Hematopoietic multipotent progenitor cell treated with erythropoietin and hydrocortisone succinate and interleukin-3 and kit ligand, for 17 days (in vitro differentiated cells): ENCODE results near the gene CASTOR2.
"Not testable (repeated sequence)": the region's sequence is repeated elsewhere in the genome, so short reads cannot be mapped to it uniquely, and the experiment has no call there.

ENCODE experiments used
- DNase-seq: peaks from one replicate; pipeline ENCODE4 v3.0.0-alpha.2; 2015; ENCODE audit warnings: low spot score

The CASTOR2 gene

DNA sequence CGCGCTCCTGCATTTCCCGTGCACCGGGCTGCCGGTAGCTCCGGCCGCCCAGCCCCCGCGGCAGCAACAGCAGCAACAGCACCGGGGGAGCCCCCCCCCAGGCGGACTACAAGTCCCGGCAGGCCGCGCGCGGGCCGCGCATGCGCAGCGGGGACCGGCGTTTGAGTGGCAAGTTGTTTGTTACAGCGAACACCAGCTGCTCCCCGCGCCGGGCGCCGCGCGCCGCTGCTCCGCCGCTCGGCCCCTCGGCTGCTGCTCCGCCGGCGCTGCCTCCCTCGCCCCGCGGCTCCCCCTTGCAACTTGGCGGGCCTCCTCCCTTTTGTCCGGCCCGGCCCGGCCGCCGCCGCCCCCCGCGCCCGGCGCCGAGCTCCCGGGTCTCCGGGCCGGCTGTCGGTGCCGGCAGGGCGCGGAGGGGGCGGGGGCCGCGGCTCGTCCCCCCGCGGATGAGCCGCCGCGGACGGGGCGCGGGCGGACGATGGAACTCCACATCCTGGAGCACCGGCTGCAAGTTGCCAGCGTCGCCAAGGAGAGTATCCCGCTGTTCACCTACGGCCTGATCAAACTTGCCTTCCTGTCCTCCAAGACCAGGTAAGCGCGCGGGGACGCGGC is at the start of gene CASTOR2:
Gene CASTOR2 (plus strand): TSS at position 195 of the 609 bp plus-strand sequence. CDS start 281 bp downstream, at position 476.
- DNase-seq = not testable (repeated sequence)

DNA sequence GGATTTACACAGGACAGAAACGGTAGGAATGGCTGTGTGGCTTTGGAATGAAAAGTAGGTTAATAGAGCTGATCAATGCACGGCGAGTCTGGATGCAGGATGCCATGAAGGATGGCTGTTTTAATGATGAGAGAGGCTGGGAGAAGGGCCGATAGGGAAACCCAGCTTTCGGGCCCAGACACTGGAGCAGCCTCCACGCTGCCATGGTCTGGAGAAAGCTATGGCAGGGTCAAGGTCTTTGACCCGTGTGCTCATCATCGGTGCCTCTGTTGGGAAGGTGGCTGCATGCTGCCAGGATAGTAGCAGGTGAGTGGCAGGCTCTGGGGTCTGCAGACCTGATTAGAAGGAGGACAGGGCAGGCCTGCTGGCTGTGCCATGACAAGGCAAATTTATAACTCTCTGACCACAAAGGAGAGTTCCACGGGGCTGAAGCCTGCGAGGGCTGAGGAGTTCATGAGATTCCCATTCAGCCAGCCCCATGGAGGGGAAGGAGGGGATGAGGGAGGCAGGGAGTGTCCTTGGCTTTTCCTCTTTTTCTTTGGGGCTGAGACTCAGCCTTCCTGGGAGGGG is 42.1 kb upstream of the CASTOR2 start:
- not testable (repeated sequence) for DNase-seq

DNA sequence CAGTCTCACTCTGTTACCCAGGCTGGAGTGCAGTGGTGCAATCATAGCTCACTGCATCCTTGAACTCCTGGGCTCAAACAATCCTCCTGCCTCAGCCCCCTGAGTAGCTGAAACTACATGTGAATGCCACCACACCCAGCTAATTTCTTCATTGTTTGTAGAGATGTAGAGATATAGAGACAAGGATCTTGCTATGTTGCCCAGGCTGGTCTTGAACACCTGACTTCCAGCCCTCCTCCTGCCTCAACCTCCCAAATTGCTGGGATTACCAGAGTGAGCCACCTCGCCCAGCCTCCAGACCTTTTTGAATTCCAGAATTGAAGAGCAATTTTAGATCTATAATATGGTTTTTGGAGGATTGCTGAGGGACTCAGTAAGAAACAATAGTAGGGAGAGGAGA is 40.9 kb upstream of the CASTOR2 start:
- DNase-seq = not testable (repeated sequence)

DNA sequence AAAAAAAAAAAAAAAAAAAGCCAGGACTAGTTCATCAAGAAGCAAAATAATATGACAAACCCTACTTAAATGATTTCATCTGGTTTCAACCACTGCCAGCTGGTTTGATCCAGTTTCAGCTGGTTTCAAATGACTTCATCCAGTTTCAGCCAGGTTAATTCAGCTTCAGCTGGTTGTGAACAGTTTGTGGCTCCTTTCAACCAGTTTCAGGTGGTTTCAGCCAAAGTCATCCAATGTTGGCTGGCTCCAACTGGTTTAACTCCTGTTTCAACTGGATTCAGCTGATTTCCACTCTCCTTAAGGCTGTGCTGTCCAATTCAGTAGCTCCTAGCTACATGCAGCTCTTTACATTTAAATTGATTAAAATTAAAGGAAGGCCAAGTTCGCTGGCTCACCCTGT is 37.5 kb upstream of the CASTOR2 start:
- not testable (repeated sequence) for DNase-seq

DNA sequence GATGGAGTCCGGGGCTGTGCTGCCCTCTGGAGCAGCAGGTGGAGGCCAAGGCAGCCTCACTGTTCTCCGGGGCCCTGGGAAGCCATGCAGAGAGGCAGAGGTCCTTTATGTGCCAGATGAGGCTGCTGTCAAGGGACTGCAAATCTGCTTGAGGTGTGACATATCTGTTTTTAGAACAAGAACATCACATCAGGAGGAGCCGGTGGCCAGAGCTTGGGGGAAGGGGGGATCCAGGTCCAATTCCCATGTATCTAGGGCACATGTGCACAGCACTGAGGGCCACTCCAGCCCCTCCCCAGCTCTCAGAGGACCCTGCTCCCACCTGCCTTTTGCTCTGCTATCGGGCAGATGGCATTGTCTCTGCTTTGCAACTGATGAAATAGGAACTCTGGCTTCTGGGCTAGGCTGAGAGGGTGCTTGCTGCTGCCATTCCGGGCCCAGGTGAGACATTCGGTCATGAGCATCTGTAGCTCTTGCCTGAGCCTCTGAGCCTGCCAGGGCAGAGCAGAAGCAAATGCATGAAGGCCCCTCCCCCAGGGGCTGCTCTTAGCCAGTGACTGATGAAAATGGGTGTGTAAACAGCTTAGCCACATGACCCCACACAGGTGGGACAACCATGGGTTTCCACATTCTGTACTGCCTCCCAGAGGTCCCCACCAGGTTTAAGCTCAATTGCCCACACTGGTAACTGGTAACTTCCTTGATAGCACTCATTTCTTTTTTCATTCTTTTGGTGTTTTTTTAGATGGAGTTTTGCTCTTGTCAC is 32.8 kb upstream of the CASTOR2 start:
- not testable (repeated sequence) for DNase-seq

DNA sequence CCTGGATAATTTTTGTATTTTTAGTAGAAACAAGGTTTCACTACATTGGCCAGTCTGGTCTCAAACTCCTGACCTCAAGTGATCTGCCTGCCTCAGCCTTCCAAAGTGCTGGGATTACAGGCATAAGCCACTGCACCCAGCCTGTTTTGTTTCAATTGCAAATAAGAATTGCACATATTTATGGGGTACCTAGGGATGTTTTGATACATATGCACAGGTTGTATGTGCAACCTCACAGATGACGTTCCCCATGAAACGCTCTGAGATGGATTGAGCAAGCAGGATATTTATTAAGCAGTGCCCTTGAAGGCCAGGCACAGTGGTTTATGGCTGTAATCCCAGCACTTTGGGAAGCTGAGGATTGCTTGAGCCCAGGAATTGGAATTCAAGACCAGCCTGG is 25.1 kb upstream of the CASTOR2 start:
- DNase-seq = not testable (repeated sequence)

DNA sequence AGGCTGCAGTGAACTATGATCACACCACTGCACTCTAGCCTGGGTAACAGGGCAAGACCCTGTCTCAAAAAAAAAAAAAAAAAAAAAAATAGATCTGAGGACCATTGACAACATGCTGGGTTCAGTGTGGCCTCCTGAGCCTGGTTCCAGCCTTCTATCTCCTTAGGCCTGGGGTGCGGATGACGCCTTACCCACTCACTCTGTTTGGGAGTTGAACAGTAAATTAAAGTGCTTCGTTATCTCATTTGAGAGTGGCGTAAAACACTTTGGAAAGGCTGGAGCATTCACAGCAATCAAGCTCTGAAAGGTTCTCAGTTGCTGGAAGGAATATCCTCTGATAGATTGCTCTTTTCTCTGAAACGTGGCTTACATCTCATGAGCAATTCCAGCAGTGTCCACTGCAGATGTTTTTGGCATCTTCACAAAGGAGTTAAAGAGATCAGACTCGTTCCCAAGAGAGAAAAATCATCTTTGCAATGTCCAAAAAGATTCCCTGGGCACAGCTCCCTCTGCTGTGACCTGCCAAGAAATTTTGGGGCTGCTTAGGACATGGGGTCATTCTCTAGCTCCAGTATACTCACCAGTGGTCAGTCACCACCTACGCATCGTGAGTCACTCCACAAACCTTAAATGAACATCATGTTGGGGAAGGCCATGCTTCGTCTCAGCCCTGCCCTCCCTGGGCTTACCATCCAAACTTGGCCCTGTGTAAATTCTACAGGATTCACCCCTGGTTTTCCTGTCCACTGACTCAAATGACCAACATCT is 23.0 kb upstream of the CASTOR2 start:
- not testable (repeated sequence) for DNase-seq

DNA sequence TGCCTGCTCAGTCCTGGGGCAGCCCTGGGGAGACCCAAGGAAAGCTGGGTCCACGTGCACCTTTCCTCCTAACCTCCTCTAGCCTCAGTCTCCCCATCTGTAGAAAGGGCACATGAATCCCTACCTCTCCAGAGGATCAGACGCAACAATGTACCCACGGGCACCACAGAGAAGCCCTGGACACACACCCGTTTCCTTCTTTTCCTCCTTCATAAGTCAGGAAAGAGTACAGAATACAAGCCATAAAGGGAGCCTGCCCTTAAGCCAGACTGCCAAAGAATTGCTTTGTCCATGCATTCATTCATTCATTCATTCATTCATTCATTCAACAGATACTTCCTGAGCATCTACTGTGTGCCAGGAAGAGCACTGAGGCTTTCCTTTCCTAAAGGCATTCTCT is 20.6 kb upstream of the CASTOR2 start:
- DNase-seq = not testable (repeated sequence)

DNA sequence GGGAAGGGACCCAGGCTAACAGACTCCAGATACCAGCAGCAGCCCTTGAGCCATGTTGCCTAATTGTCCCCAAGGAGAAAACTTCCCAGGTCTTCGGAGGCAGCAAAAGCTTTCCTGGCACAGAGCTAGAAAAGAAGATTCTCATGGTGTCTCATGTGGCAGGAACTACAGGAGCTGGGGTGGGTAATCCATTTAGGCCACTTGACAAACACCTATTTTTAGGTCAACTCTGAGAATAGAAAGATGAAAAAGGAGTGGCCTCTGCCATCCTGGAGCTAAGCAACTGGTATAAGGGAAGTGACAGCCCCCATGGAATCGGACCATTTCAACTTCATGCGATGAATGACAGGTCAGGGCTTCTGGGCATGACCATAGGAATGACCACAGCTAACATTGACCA is 16.8 kb upstream of the CASTOR2 start:
- DNase-seq = not testable (repeated sequence)

GRCh38 chr7:74953774-74954173 is 10.7 kb upstream of the CASTOR2 start:
- not testable (repeated sequence) for DNase-seq

DNA sequence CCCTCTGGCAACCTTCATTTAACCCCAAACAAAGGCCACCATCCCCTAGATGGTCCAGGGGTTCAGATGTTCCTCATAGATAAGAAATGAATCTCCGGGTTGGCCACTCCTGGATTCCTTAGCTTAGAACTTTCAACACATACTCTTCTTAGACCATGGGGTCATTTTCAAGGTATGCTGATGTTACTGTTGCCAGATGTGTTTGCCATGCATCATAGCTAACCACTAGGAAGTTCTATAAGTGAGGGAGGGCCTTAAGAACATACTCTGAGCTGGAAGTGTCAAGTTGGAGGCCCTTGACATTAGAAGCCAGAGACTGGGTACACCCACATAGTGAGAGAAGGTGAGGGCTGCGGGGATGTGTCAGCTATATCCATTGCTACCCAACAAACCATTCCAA is 6.2 kb upstream of the CASTOR2 start:
- not testable (repeated sequence) for DNase-seq

DNA sequence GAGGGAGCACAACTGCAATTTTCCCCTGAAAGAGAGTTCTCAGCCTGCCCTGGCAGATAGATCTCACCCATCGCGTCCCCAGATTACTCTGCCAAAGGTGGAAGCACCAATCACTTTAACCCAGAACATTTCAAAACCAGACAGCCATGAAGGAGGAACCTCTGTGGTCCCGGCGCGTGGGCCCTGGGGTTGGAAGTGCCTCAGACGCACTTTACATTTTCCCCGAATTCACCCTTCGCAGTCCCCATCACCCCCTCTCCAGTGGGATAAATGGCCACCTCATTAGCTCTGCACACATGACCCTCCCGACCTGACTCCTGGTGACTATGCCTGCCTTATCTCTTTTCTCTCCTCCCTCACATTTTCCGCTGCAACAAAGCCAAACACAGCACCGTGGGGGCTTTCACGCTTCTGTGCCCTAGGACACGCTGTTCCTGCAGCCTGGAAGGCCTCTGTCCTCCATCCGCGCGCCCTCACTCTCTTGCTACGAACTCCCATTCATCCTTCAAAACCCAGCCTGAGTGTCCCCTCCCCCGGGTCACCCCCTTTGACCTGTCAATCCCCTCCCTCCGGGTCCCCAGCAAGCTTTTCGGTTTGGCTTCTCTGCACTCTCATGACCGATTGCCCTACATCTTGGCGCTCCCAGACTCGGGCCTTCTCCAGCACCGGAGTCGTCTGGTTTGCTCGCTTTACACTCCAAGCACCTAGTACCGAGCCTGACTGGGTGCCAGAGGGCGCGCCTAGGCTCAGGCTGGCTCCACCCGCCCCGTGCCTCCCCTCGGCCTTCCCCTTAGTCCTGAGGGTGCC is 598 bp upstream of the CASTOR2 start:
- DNase-seq = not testable (repeated sequence)

DNA sequence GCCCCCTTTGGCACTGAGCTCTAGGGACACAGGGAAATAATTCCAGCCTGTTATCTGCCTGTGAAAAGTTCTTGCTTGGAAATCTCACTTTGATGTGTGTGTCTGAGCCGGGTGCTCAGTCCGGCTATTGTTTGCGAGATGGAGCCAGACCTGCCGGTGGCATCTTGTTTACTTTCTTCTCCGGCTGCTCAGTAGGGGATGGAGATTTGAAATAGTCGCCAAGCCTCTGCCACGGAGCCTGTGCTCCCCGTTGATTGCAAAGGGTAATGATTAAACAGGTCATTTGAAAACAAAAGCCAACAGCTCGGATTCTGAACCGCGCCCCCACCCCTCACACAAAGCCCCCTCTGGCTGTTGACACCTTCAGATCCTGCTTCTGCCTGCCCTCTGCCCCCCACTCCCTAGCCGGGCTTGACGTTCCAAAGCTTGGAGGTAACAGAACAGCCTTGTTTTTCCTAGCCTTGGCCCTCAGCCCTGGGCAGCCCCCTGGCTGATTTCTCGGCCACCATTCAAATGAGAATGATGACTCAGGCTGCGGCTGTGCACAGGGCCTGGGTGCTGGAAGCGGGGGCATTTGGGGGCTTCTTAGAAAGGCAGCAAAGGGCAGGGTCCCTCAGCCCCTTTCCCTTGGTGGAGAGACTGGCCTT is 1.8 kb downstream of the CASTOR2 start:
- not testable (repeated sequence) for DNase-seq

GRCh38 chr7:74966909-74967308 is 2.4 kb downstream of the CASTOR2 start:
- not testable (repeated sequence) for DNase-seq

- DNase-seq = not testable (repeated sequence)
Measured at GRCh38 chr7:74971431-74971830, 6.9 kb downstream of the CASTOR2 start.

DNA sequence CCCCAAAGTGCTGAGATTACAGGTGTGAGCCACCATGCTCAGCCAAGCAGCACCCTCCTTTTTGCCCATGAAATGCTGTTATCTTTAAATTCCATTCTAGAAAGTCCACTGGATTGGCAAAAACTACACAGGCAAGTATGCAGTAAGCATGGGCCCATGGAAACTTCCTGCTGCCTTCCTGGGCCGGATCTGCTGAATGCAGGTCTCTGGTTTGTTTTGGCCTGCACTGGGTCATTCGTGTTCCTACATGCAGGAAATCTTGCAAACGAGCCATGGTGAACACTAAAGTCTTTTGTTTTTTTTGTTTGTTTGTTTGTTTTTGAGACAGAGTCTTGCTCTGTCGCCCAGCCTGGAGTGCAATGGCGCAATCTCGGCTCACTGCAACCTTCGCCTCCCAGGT is 7.9 kb downstream of the CASTOR2 start:
- DNase-seq = not testable (repeated sequence)

DNA sequence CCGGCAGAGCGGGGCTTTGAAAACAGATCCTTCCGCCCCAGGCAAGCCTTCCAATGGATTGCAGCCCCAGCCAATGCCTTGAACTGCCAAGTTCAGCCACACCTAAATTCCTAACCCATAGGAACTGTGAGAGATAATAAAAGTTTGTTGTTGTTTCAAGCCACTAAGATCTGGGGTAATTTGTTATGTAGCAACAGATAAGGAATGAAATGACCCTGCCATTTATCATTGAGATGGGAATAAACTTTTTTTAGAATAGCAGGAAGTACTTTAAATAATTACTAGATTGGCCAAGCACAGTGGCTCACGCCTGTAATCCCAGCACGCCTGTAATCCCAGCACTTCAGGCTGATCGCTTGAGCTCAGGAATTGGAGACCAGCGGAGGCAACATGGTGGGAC is 11.5 kb downstream of the CASTOR2 start:
- DNase-seq = not testable (repeated sequence)

DNA sequence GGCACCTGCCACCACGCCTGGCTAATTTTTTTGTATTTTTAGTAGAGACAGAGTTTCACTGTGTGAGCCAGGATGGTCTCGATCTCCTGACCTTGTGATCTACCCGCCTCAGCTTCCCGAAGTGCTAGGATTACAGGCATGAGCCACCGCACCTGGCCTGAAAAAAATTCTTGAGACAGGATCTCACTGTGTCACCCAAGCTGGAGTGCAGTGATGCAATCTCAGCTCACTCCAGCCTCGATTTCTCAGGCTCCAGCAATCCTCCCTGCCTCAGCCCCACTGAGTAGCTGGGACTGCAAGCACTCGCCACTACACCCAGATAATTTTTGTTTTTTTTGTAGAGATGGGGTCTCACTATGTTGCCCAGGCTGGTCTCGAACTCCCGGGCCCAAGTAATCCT is 13.0 kb downstream of the CASTOR2 start:
- DNase-seq = not testable (repeated sequence)

DNA sequence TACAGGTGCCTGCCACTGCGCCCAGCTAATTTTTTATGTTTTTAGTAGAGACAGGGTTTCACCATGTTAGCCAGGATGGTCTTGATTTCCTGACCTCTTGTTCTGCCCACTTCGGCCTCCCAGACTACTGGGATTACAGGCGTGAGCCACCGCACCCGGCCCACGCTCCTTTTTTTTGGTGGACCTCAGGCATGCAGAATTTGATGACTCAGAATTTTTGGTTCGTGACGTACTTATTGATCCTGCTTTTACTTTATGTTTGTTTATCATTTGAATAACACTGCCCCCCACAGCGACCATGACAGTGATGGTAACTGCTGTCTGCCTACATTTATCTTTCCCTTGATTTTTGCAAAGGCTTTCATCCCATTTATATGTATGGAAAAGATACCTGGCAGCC is 23.9 kb downstream of the CASTOR2 start:
- not testable (repeated sequence) for DNase-seq

GRCh38 chr7:74993121-74993520 is 28.6 kb downstream of the CASTOR2 start:
- no peak for DNase-seq
